Activated CD4-positive, alpha-beta T cell treated with anti-CD3 and anti-CD28 coated beads for 36 hours (primary cell): Measurements from ENCODE around the gene DSN1. TPM values are rescaled to one million over a fixed set of nuclear protein-coding genes. Genes with fewer than 3 reads are reported as not detected.
A peak's percentile ranks its signal among the peaks of the same experiment; 100 is the strongest.

Experiments used
- ATAC-seq: fragments of 200-7000 bp; cut with Tn5 transposase; one replicate; pipeline ENCODE4 v1.10.0; 2021; ENCODE audit warnings: mild to moderate bottlenecking, moderate library complexity
- CTCF ChIA-PET: fragments of 350-600 bp; sonication (Branson Sonifier 250); formaldehyde crosslinking; loops from one replicate; lab custom pipeline; 2021; ENCODE audit warnings: antibody characterized with exemption; lab: Charles Lee
- POLR2A ChIA-PET: fragments of 350-600 bp; sonication (Branson Sonifier 250); formaldehyde crosslinking; loops from one replicate; lab custom pipeline; 2021; ENCODE audit warnings: antibody characterized with exemption, inconsistent platforms; lab: Charles Lee
- DNase-seq: peaks from one replicate; pipeline ENCODE4 v3.0.0-alpha.2; 2020
- H3K27ac Mint-ChIP-seq: one replicate; pipeline ENCODE4 v1.8.0; 2021; ENCODE audit warnings: mixed read lengths
- H3K27me3 Mint-ChIP-seq: one replicate; pipeline ENCODE4 v1.8.0; 2021; ENCODE audit warnings: mixed read lengths
- H3K36me3 Mint-ChIP-seq: one replicate; pipeline ENCODE4 v1.8.0; 2021; ENCODE audit warnings: low read depth, mixed read lengths
- H3K4me1 Mint-ChIP-seq: one replicate; pipeline ENCODE4 v1.8.0; 2021; ENCODE audit warnings: mixed read lengths
- H3K4me3 Mint-ChIP-seq: one replicate; pipeline ENCODE4 v1.8.0; 2021; ENCODE audit warnings: mild to moderate bottlenecking, moderate library complexity, mixed read lengths
- H3K9me3 Mint-ChIP-seq: one replicate; pipeline ENCODE4 v1.8.0; 2021; ENCODE audit warnings: low read depth, mixed read lengths
- intact Hi-C, 2 experiments: fragments of 100-400 bp; cut with DNase I in 1 of 2; cut with micrococcal nuclease in 1 of 2; formaldehyde crosslinking; loops; one replicate each; pipeline versions ENCODE4 v1.14.2 to v1.15.1; 2022 to 2024; cut with DNase I, micrococcal nuclease
- total RNA-seq, 2 experiments: library from RNA; stranded (reverse); gene quantifications; one replicate each; pipeline ENCODE4 v1.2.3, GENCODE V29; 2021

Gene DSN1, protein sequence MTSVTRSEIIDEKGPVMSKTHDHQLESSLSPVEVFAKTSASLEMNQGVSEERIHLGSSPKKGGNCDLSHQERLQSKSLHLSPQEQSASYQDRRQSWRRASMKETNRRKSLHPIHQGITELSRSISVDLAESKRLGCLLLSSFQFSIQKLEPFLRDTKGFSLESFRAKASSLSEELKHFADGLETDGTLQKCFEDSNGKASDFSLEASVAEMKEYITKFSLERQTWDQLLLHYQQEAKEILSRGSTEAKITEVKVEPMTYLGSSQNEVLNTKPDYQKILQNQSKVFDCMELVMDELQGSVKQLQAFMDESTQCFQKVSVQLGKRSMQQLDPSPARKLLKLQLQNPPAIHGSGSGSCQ
- 10 to 100 TPM; 20.4 to 20.7 TPM for total RNA-seq

DNA sequence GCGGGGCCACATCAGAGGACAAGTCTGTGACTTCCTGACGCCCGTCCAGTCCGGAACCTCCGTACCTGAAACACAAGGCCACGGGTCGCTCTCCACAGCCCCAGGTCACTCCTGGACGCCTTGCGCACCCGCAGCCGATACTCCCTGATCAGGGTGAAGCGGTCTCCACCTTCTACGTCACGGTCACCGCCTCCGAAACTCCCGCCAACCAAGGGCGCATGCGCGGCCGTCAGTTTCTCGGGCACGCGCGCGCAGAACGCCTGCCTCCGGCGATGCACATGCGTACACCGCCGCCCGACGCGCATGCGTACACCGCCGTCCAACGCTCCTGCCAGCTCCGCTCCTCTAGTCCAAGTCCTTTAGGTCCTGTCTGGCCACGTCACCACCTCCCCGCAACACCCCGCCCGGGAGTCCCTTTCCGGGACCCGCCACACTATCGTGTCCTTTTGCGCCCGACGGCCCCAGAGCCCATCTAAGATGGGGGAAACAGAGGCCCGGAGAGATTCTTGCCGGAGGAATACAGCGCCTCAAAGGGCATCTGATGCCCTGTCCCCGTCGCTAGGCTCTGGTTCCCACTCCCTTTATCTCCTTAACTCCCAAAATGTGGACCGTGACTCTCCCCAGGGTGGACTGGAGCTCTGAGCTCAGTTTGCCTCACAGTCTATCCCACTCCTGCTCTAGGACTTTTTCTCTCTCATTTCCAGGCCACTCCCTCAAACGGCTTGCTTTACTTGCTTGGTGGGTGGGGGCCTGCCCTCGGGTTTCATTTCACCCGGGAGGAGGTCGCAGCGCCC lies at the start of gene DSN1:
Gene DSN1, minus strand, starts transcription at position 167 of the 794 bp plus-strand sequence. CDS start 2,305 bp downstream, outside the sequence.
- CTCF ChIA-PET, result interaction anchor here (0.6 to 1.6 kb wide), 21 partner anchors 11 to 485 kb away, joined by 3 to 16 read pairs (median 3); partner anchors contain the start of gene SLA2
- Mint-ChIP-seq H3K27me3 (no peaks in the 10 kb centered on the region), H3K36me3 (peaks cover 4% of the 10 kb centered on the region), H3K4me1 (peaks cover 13% of the 10 kb centered on the region), H3K27ac (peak within 1 kb of the TSS; percentile 97), H3K4me3 (peak within 1 kb of the TSS; percentile 79), H3K9me3 (no peaks in the 10 kb centered on the region)
- peak; percentile 99 for DNase-seq
- intact Hi-C loops, result loop anchor here (1.0 to 10.0 kb wide), 12 partner anchors 27 to 999 kb away; partner anchors contain the start of genes NDRG3 (in 2 of the 2), AAR2 (in 1 of the 2), PHF20 (in 1 of the 2) and RAB5IF (in 1 of the 2)
- POLR2A ChIA-PET, result interaction anchor here (0.5 to 0.7 kb wide), 2 partner anchors 182 to 405 kb away, joined by 3 to 7 read pairs; no protein-coding TSS in a partner anchor
- ATAC-seq, result peak; percentile 91

DNA sequence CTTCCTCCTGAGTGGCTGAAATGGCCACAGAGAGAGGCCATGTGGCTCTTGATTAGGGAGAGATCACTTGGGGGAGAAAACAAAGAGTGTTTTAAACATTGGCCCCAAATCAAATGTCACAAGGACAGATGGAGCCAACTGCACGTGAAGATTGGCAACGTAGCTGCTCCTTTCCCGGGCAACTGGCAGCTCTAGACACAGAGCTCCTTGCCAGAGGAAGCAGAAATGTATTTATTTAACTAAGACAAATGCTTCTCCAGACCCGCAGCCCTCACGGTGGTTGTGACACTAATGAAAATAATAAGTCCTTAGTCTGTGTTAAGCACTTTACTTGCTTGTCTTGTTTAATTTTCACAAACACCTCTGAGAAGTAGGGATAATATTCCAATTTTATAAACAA lies 49.6 kb upstream of the DSN1 start:
- POLR2A ChIA-PET, result no interaction called here
- no peaks in the 10 kb centered on the region for H3K4me1 Mint-ChIP-seq
- ATAC-seq (no peak), DNase-seq (no peak)
- CTCF ChIA-PET, result interaction anchor here (0.6 to 1.0 kb wide), 3 partner anchors 13 to 29 kb away, joined by 3 to 4 read pairs (median 4); no protein-coding TSS in a partner anchor
- H3K36me3 Mint-ChIP-seq, result no peaks in the 10 kb centered on the region
- no peaks in the 10 kb centered on the region for H3K9me3 Mint-ChIP-seq
- H3K27ac Mint-ChIP-seq, result no peak overlapping the region
- no peak overlapping the region for H3K4me3 Mint-ChIP-seq
- intact Hi-C loops, result no loop called here
- no peaks in the 10 kb centered on the region for H3K27me3 Mint-ChIP-seq

DNA sequence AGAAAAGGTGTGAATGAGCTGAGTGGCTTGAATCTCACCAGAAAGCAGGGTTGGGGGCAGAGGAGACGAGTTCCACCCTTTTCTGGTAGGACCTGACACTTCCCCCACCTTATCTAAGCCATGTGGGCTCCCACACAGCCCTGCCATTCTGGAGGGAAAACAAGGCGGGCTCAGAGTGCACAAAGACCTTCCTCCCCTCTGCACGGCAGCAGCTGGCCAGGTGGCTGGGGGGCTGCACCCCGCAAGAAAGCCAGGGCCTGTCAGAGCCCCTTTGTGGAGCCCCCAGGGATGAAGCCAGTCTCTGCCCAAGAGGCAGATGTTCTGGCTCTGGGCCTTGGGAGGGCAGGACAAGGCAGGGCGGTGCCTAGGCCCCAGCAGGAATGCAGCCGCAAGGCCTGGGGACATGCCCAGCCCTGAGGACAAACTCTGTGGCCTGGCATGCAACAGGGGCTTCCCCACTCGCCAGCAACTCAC lies 48.4 kb upstream of the DSN1 start:
- CTCF ChIA-PET, result no interaction called here
- intact Hi-C loops, result no loop called here

DNA sequence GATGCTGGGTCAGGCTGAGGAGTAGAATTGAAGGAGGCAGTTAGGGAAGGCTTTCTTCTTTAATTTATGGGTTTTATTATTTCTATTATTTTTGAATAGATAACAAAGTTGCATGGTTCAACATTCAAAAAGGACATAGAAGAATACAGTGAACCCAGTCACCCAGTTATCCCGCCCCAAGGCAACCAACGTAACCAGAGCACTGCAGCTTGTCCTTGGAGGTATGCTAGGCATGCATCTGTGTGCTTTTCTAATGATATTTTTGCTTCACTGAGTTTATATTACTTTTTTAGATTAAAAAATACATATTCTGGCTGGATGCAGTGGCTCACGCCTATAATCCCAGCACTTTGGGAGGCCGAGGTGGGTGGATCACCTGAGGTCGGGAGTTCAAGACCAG lies 47.4 kb upstream of the DSN1 start:
- H3K36me3 Mint-ChIP-seq, result no peaks in the 10 kb centered on the region
- ATAC-seq, result no peak

More for the DNA sequence above, 48.4 kb upstream of the DSN1 start:
- POLR2A ChIA-PET, result no interaction called here
- H3K9me3 Mint-ChIP-seq, result no peaks in the 10 kb centered on the region
- DNase-seq, result no peak
- H3K4me1 Mint-ChIP-seq, result no peaks in the 10 kb centered on the region
- H3K36me3 Mint-ChIP-seq, result no peaks in the 10 kb centered on the region
- no peak for ATAC-seq
- no peaks in the 10 kb centered on the region for H3K27me3 Mint-ChIP-seq
- no peak overlapping the region for H3K4me3 Mint-ChIP-seq
- no peak overlapping the region for H3K27ac Mint-ChIP-seq

DNA sequence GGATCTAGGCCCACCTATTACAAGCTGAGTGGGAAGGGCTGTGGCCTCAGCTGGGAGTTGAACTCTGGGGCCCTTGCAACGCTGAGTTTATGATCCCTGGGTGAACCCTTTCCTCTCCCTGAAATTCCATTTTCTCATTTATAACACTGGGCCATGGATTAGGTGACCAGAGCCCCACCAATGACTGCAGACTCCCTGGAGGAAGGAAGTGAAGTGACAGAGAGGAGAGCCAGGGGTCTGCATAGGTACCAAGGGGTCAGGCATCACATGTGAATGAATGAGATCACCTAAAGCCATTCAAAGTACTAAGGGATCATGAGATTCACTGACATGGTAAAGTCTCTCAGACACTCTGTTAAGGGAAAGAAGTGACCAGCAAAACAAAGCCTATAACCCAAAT lies 46.5 kb upstream of the DSN1 start:
- POLR2A ChIA-PET, result no interaction called here
- Mint-ChIP-seq H3K27ac (no peak overlapping the region), H3K36me3 (no peaks in the 10 kb centered on the region), H3K4me3 (no peak overlapping the region), H3K27me3 (no peaks in the 10 kb centered on the region), H3K9me3 (no peaks in the 10 kb centered on the region), H3K4me1 (no peaks in the 10 kb centered on the region)
- intact Hi-C loops, result no loop called here
- DNase-seq, result no peak
- CTCF ChIA-PET, result interaction anchor here (0.6 to 3.7 kb wide), 5 partner anchors 11 to 540 kb away, joined by 3 to 13 read pairs (median 3); no protein-coding TSS in a partner anchor
- ATAC-seq, result no peak

More for the DNA sequence above, 47.4 kb upstream of the DSN1 start:
- DNase-seq, result no peak
- Mint-ChIP-seq H3K4me3 (no peak overlapping the region), H3K9me3 (no peaks in the 10 kb centered on the region), H3K27me3 (no peaks in the 10 kb centered on the region), H3K4me1 (no peaks in the 10 kb centered on the region), H3K27ac (no peak overlapping the region)
- POLR2A ChIA-PET, result no interaction called here
- CTCF ChIA-PET, result no interaction called here
- intact Hi-C loops, result no loop called here

DNA sequence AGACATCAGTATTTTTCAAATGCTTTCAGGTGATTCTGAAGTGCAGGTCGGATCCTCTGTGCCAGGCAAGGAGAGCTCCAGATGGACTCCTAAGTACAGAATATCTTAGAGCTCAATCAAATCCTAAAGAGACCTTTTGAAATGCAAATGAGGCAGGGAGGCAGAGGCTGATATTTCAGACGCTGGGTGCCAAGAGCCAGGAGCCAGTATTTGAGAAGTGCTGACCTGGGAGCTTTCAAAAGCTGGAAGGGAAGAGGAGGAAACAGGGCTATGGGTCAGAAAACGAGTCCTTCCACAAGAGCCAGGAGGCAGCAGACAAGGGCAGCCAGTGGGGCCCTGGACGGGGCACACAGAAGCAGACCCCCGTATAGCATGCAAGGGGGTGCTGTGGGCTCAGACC lies 46.1 kb upstream of the DSN1 start:
- POLR2A ChIA-PET, result no interaction called here
- ATAC-seq (no peak), DNase-seq (no peak)
- CTCF ChIA-PET, result interaction anchor here (1.0 to 3.7 kb wide), 4 partner anchors 11 to 138 kb away, joined by 3 to 13 read pairs (median 4); no protein-coding TSS in a partner anchor
- H3K4me3 Mint-ChIP-seq, result no peak overlapping the region
- H3K27me3 Mint-ChIP-seq, result no peaks in the 10 kb centered on the region
- no peaks in the 10 kb centered on the region for H3K9me3 Mint-ChIP-seq
- H3K36me3 Mint-ChIP-seq, result no peaks in the 10 kb centered on the region
- no peaks in the 10 kb centered on the region for H3K4me1 Mint-ChIP-seq
- intact Hi-C loops, result no loop called here
- no peak overlapping the region for H3K27ac Mint-ChIP-seq

DNA sequence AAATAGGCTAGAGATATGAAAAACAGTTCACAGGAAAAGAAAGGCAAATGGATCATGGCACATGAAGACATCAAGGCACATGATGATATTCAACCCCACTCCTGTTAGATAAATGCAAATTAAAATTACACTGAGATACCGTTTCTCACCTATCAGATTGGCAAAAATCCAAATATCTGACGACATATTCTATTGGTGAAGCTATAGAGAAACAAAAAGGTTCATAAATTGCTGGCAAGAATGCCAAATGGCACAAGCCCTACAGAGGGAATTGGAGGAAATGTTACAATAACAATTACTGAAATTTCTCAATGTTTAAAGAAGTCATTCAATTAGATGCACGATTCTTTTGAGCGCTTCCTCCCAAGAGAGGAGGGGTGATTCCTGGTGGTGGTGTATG lies 45.3 kb upstream of the DSN1 start:
- Mint-ChIP-seq H3K4me3 (no peak overlapping the region), H3K27me3 (no peaks in the 10 kb centered on the region), H3K36me3 (no peaks in the 10 kb centered on the region), H3K9me3 (no peaks in the 10 kb centered on the region), H3K4me1 (no peaks in the 10 kb centered on the region), H3K27ac (no peak overlapping the region)
- ChIA-PET POLR2A (no interaction called here), CTCF (interaction anchor here (1.6 to 3.7 kb wide), 2 partner anchors 10 to 138 kb away, joined by 3 to 13 read pairs; no protein-coding TSS in a partner anchor)
- intact Hi-C loops, result no loop called here
- ATAC-seq, result no peak
- DNase-seq, result no peak

DNA sequence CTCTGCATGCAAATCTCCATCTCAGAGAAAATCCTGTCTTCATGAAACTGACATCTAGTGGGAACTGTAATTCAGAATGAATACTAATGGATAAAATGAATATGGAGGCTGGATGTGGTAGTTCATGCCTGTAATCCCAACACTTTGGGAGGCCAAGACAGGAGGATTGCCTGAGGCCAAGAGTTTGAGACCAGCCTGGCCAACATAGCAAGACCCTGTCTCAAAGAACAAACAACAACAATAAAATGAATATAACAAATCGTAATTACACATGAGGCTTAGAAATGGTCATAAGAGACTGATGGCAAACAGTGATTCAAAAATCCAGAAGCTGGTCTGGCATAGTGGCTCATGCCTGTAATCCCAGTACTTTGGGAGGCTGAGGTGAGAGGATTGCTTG lies 44.6 kb upstream of the DSN1 start:
- intact Hi-C loops, result no loop called here
- POLR2A ChIA-PET, result no interaction called here

DNA sequence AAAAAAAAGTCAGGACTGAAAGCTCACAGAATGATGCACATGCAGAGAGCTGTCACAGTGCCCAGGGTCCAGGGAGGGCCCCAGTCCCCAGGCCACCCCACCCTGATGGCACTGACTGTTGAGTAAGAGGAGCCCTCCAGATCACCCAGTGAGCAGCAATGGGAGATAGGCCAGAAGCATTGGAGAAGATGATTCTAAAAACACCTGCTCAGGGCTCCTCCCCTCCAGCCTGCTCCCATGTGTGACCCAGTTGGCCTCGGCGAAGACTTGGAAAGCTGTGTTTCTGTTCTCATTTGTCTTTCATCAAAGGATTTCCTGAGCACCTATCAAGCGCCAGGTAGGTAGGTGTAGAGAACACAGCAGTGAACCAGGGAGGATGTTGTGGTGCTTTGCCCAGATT lies 43.9 kb upstream of the DSN1 start:
- ChIA-PET CTCF (interaction anchor here (0.6 to 3.7 kb wide), 2 partner anchors 9 to 83 kb away, joined by 3 to 13 read pairs; no protein-coding TSS in a partner anchor), POLR2A (no interaction called here)
- no peaks in the 10 kb centered on the region for H3K4me1 Mint-ChIP-seq
- H3K9me3 Mint-ChIP-seq, result no peaks in the 10 kb centered on the region
- no peak overlapping the region for H3K27ac Mint-ChIP-seq
- intact Hi-C loops, result no loop called here
- no peaks in the 10 kb centered on the region for H3K36me3 Mint-ChIP-seq
- no peak for DNase-seq
- no peaks in the 10 kb centered on the region for H3K27me3 Mint-ChIP-seq
- no peak overlapping the region for H3K4me3 Mint-ChIP-seq
- no peak for ATAC-seq

More for the DNA sequence above, 44.6 kb upstream of the DSN1 start:
- no peaks in the 10 kb centered on the region for H3K36me3 Mint-ChIP-seq
- no peak overlapping the region for H3K27ac Mint-ChIP-seq
- DNase-seq (no peak), ATAC-seq (no peak)
- H3K9me3 Mint-ChIP-seq, result no peaks in the 10 kb centered on the region
- no peaks in the 10 kb centered on the region for H3K27me3 Mint-ChIP-seq
- no peak overlapping the region for H3K4me3 Mint-ChIP-seq
- CTCF ChIA-PET, result interaction anchor here (0.6 to 3.7 kb wide), 2 partner anchors 9 to 82 kb away, joined by 3 to 13 read pairs; no protein-coding TSS in a partner anchor
- H3K4me1 Mint-ChIP-seq, result no peaks in the 10 kb centered on the region

DNA sequence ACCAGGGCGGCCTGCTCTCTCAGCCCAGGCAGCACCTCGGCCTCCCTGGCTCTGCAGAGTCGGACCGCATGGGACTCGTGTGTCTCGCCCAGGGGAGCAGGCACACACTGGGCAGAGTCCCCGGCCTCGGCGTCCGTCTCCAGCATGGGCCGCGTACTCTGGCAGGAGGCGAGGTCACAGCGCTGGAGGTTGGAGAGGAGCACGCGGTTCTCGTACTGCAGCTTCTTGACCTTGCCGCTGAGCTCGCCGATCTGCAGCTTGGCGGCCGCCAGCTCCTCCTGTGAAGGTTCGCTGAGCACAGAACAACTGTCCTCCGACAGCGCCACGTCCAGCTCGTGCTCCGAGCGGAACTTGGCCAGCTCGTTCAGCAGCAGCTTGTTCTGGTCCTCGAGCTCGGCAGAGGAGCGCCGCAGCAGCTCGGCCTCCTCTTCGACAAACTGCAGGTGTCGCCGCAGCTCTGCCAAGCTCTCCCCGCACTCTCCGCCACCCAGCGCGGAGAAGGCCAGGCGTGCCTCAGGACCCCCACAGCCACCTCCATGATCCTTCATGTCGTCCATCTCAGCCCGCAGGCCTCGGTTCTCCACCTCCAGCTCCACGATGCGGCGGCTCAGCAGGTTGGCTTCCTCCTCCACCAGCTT lies 42.0 kb upstream of the DSN1 start:
- ChIA-PET POLR2A (no interaction called here), CTCF (interaction anchor here (0.6 kb wide), 1 partner anchor 28 kb away, joined by 3 read pairs; no protein-coding TSS in a partner anchor)
- Mint-ChIP-seq H3K4me1 (no peaks in the 10 kb centered on the region), H3K36me3 (no peaks in the 10 kb centered on the region), H3K27me3 (no peaks in the 10 kb centered on the region), H3K4me3 (no peak overlapping the region), H3K27ac (no peak overlapping the region), H3K9me3 (no peaks in the 10 kb centered on the region)
- DNase-seq (no peak), ATAC-seq (no peak)
- intact Hi-C loops, result no loop called here
